Measurements from ENCODE around the gene METTL22. TPM values are rescaled to one million over a fixed set of nuclear protein-coding genes. Genes with fewer than 3 reads are reported as not detected.

Gene METTL22
- polyA plus RNA-seq, 2 of the 4 experiments (the other 2 are of a cell fraction): 21.0 to 40.9 TPM

DNA sequence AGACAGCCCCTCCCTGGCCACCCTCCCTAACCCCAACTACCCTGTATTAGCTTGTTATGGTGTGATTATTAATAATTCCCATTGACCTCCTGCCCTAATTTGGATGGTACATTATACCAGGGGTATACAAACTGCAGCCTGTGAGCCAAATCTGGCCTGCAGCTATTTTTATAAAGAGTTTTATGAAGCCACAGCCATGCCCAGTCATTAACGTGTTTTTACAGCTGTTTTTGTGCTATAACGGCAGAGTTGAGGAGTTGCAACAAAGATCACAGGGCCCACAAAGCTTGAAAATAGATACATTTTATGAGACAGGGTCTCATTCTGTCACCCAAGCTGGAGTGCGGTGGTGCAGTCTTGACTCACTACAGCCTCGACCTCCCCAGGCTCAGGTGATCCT lies 6.0 kb downstream of the METTL22 start:
- DNase-seq (ENCODE audit: low read depth in 1 of 2, low spot score in 1 of 2): no peak
- FAIRE-seq: no peak
- Histone ChIP-seq H3K4me3 (no peak overlapping the region), H3K27ac (no peak overlapping the region), H3K4me2 (no peak overlapping the region), H3K4me1 (peaks cover 13% of the 10 kb centered on the region), H3K9me3 (no peaks in the 10 kb centered on the region)
- ChIA-PET POLR2A (interaction anchor here (0.6 kb wide), 1 partner anchor 109 kb away, joined by 3 read pairs; no protein-coding TSS in a partner anchor), CTCF (interaction anchor here (1.0 to 1.6 kb wide), 4 partner anchors 8 to 44 kb away, joined by 3 to 6 read pairs (median 4); no protein-coding TSS in a partner anchor)
- 93% methylated on average over 4 of the region's 4 CpGs for WGBS (ENCODE audit: missing lambda C conversion rate)
- ATAC-seq: no peak
- TF ChIP-seq RNF2 (IDR thresholded peaks at IDR 0.05; ENCODE audit: borderline replicate concordance, low read depth) (no peak), MAFK (IDR thresholded peaks at IDR 0.05; ENCODE audit: partially characterized antibody) (no peak), FOSB (CRISPR knock-in tag; IDR thresholded peaks at IDR 0.05) (no peak), HEYL (CRISPR knock-in tag; IDR thresholded peaks at IDR 0.05) (no peak), TFCP2L1 (CRISPR knock-in tag; IDR thresholded peaks at IDR 0.05) (no peak), HOXA7 (CRISPR knock-in tag; IDR thresholded peaks at IDR 0.05) (no peak), ESRRA (IDR thresholded peaks at IDR 0.05; ENCODE audit: borderline replicate concordance, low read length) (no peak), NFE2L2 (conservative IDR thresholded peaks at IDR 0.05; ENCODE audit: low read length) (no peak), TP53 (CRISPR knock-in tag; IDR thresholded peaks at IDR 0.05) (no peak), KDM1A (IDR thresholded peaks at IDR 0.05; ENCODE audit: low read depth) (no peak), NPAS2 (CRISPR knock-in tag; IDR thresholded peaks at IDR 0.05; ENCODE audit: borderline replicate concordance) (no peak), POLR2AphosphoS2 (conservative IDR thresholded peaks at IDR 0.05; ENCODE audit: low read length) (no peak), CBX8 (IDR thresholded peaks at IDR 0.05) (no peak), EP300 (IDR thresholded peaks at IDR 0.05) (no peak), HOXB5 (CRISPR knock-in tag; IDR thresholded peaks at IDR 0.05) (no peak)
- TF ChIP-seq, protein P1, sequence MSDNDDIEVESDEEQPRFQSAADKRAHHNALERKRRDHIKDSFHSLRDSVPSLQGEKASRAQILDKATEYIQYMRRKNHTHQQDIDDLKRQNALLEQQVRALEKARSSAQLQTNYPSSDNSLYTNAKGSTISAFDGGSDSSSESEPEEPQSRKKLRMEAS (IDR thresholded peaks at IDR 0.05): no peak
- TF ChIP-seq, protein P2, sequence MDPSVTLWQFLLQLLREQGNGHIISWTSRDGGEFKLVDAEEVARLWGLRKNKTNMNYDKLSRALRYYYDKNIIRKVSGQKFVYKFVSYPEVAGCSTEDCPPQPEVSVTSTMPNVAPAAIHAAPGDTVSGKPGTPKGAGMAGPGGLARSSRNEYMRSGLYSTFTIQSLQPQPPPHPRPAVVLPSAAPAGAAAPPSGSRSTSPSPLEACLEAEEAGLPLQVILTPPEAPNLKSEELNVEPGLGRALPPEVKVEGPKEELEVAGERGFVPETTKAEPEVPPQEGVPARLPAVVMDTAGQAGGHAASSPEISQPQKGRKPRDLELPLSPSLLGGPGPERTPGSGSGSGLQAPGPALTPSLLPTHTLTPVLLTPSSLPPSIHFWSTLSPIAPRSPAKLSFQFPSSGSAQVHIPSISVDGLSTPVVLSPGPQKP (IDR thresholded peaks at IDR 0.05; ENCODE audit: low read depth, low read length): no peak

DNA sequence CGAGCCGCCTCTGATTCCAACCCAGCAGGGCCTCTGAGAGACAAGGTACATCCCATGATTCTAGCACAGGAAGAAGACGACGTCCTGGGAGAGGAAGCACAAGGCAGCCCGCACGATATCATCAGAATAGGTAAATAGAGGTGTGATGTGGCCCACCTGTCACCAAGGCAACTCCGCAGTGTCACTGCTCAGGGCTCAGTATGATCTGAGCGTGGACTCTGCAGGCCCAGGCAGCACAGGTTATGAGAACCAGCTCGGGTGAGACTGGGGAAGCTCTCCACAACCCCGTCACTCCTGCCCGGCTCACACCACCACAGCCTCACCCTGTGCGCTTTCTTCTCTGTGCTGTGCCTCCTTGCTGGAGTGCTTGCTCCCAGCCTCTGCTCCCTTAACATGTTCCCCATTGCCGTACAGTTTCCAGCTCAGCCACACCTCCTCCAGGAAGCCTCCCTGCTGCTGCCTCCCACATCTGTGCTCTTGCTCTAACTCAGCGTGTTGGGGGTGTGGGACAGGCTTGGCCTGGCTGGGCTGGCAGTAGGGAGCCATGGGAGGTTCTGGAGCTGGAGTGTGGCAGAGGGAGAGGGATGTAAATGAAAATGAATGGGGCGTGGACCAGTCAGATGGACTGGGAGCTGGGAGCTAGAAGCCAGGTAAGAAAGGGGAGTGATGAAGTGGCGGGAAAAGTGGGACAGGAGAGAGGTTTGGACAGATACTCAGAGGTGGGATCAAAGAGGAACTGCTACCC lies 7.7 kb downstream of the METTL22 start:
- CTCF ChIA-PET: interaction anchor here (0.7 to 1.2 kb wide), 3 partner anchors 34 to 62 kb away, joined by 3 to 5 read pairs (median 3); no protein-coding TSS in a partner anchor
- no peak for FAIRE-seq
- Histone ChIP-seq H3K4me2 (no peak overlapping the region), H3K27ac (no peak overlapping the region), H3K4me3 (no peak overlapping the region), H3K4me1 (no peaks in the 10 kb centered on the region), H3K9me3 (no peaks in the 10 kb centered on the region)
- POLR2A ChIA-PET: no interaction called here
- 95% methylated on average over 16 of the region's 16 CpGs for WGBS (ENCODE audit: missing lambda C conversion rate)
- no peak for DNase-seq (ENCODE audit: low read depth in 1 of 2, low spot score in 1 of 2)
- ATAC-seq: no peak
- TF ChIP-seq CHD2 (IDR thresholded peaks at IDR 0.05; ENCODE audit: low read length, partially characterized antibody): no peak
- TF ChIP-seq ZFP36 (IDR thresholded peaks at IDR 0.05; ENCODE audit: borderline replicate concordance, partially characterized antibody): peak; percentile 35

DNA sequence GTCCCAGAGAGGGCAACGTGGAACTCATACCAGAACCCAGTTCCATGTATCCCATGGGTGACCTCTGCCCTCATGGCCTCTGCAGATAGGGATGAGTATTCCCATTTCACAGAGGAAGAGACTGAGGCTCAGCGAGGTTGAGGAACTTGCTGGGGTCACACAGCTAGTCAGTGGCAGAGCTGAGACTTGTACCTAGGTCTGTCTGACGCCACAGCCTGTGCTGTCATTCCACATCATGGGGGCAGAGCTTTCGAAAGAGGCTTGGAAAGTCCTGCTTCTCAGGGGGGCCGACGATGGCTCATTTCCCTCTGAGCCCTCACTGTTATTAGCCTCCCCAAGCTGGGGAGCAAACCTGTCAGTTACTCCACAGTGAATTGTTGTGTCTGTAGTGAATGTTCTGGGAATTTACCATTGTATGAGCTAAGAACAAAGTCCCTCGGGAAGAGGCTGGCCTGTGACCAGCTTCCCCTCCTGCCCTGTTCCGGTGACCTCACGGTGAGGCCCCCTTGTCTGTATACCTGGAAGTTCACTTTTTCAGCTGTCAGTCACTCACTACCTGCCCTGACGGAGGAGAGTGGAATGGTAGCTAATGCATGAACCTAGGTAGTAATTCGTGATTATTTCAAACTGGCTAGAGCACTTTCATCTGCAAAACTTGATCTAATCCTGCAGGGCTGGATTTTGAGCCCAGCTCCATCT lies 8.9 kb downstream of the METTL22 start:
- Histone ChIP-seq H3K9me3 (no peaks in the 10 kb centered on the region), H3K27ac (no peak overlapping the region), H3K4me3 (no peak overlapping the region), H3K4me2 (no peak overlapping the region), H3K4me1 (no peaks in the 10 kb centered on the region)
- ChIA-PET CTCF (interaction anchor here (1.0 to 1.2 kb wide), 3 partner anchors 58 to 1879 kb away, joined by 3 to 5 read pairs (median 3); no protein-coding TSS in a partner anchor), POLR2A (no interaction called here)
- FAIRE-seq (no peak), DNase-seq (ENCODE audit: low read depth in 1 of 2, low spot score in 1 of 2) (no peak), ATAC-seq (no peak)
- TF ChIP-seq HDAC2 (IDR thresholded peaks at IDR 0.05) (no peak), ZNF302 (CRISPR knock-in tag; IDR thresholded peaks at IDR 0.05) (no peak)
- TF ChIP-seq, protein P3, sequence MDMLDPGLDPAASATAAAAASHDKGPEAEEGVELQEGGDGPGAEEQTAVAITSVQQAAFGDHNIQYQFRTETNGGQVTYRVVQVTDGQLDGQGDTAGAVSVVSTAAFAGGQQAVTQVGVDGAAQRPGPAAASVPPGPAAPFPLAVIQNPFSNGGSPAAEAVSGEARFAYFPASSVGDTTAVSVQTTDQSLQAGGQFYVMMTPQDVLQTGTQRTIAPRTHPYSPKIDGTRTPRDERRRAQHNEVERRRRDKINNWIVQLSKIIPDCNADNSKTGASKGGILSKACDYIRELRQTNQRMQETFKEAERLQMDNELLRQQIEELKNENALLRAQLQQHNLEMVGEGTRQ (IDR thresholded peaks at IDR 0.05): no peak
- 91% methylated on average over 11 of the region's 11 CpGs for WGBS (ENCODE audit: missing lambda C conversion rate)

Measured in A549 (cell line).